Stomach (tissue), 9 donors: ENCODE results near the gene FBXL17. TPM values are rescaled to one million over a fixed set of nuclear protein-coding genes. Genes with fewer than 3 reads are reported as not detected.

Source experiments
- DNase-seq, 2 donors: peaks; one replicate each; pipeline versions ENCODE4 v3.0.0 to v3.0.0-alpha.2; 2013 to 2019
- H3K27ac ChIP-seq, 5 donors: fragments of 200-600 bp in 4 of 5; sonication (generic) in 4 of 5; one replicate each; pipeline ENCODE4 v1.5.1; 2013 to 2019; ENCODE audit warnings: mild to moderate bottlenecking in 1 of 5, moderate library complexity in 1 of 5
- H3K27me3 ChIP-seq, 3 donors: fragments of 200-600 bp; sonication (generic); one replicate each; pipeline ENCODE4 v1.5.1; 2017 to 2019; ENCODE audit warnings: mixed run types in 1 of 3
- H3K36me3 ChIP-seq, 4 donors: fragments of 200-600 bp; sonication (generic); 1 replicate in 3 of 4; 2 replicates in 1 of 4; pipeline ENCODE4 v1.5.1; 2016 to 2019
- H3K4me1 ChIP-seq, 4 donors: fragments of 200-600 bp; sonication (generic); one replicate each; pipeline ENCODE4 v1.5.1; 2016 to 2019
- H3K4me3 ChIP-seq, 4 donors: fragments of 200-600 bp; sonication (generic) in 3 of 4; one replicate each; pipeline ENCODE4 v1.5.1; 2016 to 2019; ENCODE audit warnings: mild to moderate bottlenecking in 1 of 4
- H3K9me3 ChIP-seq, 4 donors: fragments of 200-600 bp; sonication (generic); one replicate each; pipeline ENCODE4 v1.5.1; 2016 to 2019
- CTCF ChIP-seq, 7 experiments: fragments of 450-650 bp in 4 of 7; fragments of 200-600 bp in 3 of 7; sonication (generic) in 3 of 7; IDR thresholded peaks; one replicate each; pipeline ENCODE4 v1.5.1; 2016 to 2019; ENCODE audit warnings: antibody characterized with exemption in 7 of 7, control low read depth in 2 of 7, mild to moderate bottlenecking in 1 of 7
- EP300 ChIP-seq: sonication (generic); formaldehyde crosslinking; IDR thresholded peaks from one replicate; pipeline ENCODE4 v1.6.1; 2017; ENCODE audit warnings: antibody characterized with exemption
- POLR2A ChIP-seq, 4 donors: fragments of 450-650 bp; IDR thresholded peaks; one replicate each; pipeline ENCODE4 v1.6.1; 2016; ENCODE audit warnings: antibody characterized with exemption in 4 of 4, control low read depth in 2 of 4, mild to moderate bottlenecking in 1 of 4, moderate library complexity in 1 of 4
- POLR2AphosphoS5 ChIP-seq, 3 donors: sonication (generic); formaldehyde crosslinking; IDR thresholded peaks; one replicate each; pipeline ENCODE4 v1.6.1; 2016; ENCODE audit warnings: antibody characterized with exemption in 3 of 3
- WGBS, 5 donors: extraction: QIAGEN DNeasy Blood & Tissue Kit in 3 of 5; methylation state at CpG; one replicate each; pipeline versions ENCODE4 v1.1.5 to v1.1.7; 2013 to 2018; 5-methylcytosine and 5-hydroxymethylcytosine counted together
- intact Hi-C: fragments of 100-400 bp; cut with DNase I; formaldehyde crosslinking; loops from one replicate; pipeline ENCODE4 v1.15.1; 2023; ENCODE audit warnings: low total_unique reads
- polyA plus RNA-seq, 3 donors: library from polyadenylated mRNA; stranded (reverse); fragments of 200-250 nt; gene quantifications; one replicate each; pipeline ENCODE4 v1.2.3, GENCODE V29; 2013
- total RNA-seq, 5 donors: library from RNA; depleted of rRNA; stranded (reverse); fragments of >200 nt; gene quantifications; one replicate each; pipeline versions ENCODE4 v1.1.0 to v1.2.3, GENCODE V29; 2014 to 2016
- donor health status: healthy with polysubstance abuse.
- donor health status: Bipolar disorder and iron deficiency.
- donor health status: healthy.

FBXL17 gene
- total and polyA plus RNA-seq, 8 donors: 3.8 to 28.0 (median 14.4) TPM

DNA sequence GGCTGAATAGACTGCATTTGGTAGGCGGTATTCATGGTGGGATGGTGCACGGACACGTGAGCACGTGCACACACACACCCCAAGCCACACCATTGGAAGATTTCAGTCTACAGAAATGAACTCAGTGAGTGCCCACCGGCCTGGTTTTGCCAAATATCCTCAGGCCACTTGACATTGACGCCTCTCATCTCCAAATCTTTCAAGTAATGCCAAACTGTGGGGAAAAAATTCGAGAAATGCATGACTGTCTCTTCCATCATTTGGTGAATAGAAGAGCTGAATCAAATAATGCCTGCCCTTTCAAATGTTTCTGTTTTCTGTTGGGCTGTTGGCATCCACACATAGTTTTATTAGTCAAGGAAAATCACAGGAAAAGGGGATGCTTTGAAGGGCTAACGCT lies 528.9 kb downstream of the FBXL17 start:
- WGBS, 5 donors: 82 to 92% (median 89%) methylated on average over 8 of the region's 8 CpGs
- no peaks in the 10 kb centered on the region for H3K4me1 ChIP-seq
- intact Hi-C loops: no loop called here
- no peak overlapping the region for H3K27ac ChIP-seq
- H3K4me3 ChIP-seq: no peak overlapping the region
- H3K9me3 ChIP-seq: no peaks in the 10 kb centered on the region
- TF ChIP-seq POLR2A (IDR thresholded peaks at IDR 0.05): no peak
- TF ChIP-seq CTCF (IDR thresholded peaks at IDR 0.05): no peak
- H3K36me3 ChIP-seq: no peaks in the 10 kb centered on the region
- no peak for DNase-seq
- H3K27me3 ChIP-seq: no peaks in the 10 kb centered on the region

DNA sequence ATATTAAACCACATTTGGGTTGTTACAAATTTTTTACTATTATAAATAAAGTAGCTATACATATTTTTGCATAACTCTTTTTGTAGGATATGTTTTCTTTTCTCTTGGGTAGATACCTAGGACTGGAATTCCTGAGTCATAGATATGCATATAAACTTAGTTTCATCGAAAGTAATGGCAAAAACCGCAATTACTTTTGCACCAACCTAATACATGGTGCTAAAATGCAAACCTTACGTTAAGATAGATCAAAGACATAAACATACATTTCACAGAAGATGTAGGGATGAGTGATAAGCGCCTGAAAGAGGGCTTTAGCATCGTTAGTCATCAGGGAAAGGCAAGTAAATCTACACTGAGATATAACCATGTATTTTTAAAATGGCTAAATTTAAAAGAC lies 532.8 kb downstream of the FBXL17 start:
- no peak overlapping the region for H3K27ac ChIP-seq
- H3K27me3 ChIP-seq: no peaks in the 10 kb centered on the region
- H3K9me3 ChIP-seq: no peaks in the 10 kb centered on the region
- WGBS, 5 donors: 88 to 94% (median 90%) methylated on average over 5 of the region's 5 CpGs
- TF ChIP-seq CTCF (IDR thresholded peaks at IDR 0.05): no peak
- no peak for TF ChIP-seq EP300
- DNase-seq: no peak
- intact Hi-C loops: no loop called here
- H3K4me3 ChIP-seq: no peak overlapping the region
- no peaks in the 10 kb centered on the region for H3K36me3 ChIP-seq
- H3K4me1 ChIP-seq: no peaks in the 10 kb centered on the region

DNA sequence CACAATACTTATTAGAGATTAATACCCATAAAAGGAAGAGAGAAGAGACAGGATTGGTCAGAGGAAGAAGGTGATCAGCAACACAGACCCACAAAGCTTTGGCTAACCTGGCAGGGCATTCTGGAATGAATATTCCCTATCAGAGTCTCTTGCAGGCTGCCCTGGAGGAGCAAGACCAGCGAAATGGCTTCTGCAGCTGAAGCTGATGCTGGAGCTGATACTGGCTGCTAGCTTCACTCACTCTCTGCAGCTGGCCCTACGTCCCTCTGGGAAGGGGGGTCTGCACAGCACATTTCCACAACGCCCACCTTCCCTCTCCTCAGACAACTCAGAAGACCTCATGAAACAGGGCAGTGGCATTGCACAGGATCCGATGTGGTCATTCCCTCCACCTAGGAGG lies 541.3 kb downstream of the FBXL17 start:
- Histone ChIP-seq H3K4me3 (no peak overlapping the region), H3K27me3 (no peaks in the 10 kb centered on the region), H3K4me1 (no peaks in the 10 kb centered on the region), H3K36me3 (no peaks in the 10 kb centered on the region), H3K9me3 (no peaks in the 10 kb centered on the region), H3K27ac (no peak overlapping the region)
- intact Hi-C loops: no loop called here
- DNase-seq: no peak
- 63 to 79% (median 67%) methylated on average over 4 of the region's 4 CpGs for WGBS, 5 donors
- TF ChIP-seq EP300: no peak
- TF ChIP-seq POLR2AphosphoS5 (IDR thresholded peaks at IDR 0.05): no peak
- no peak for TF ChIP-seq POLR2A (IDR thresholded peaks at IDR 0.05)
- no peak for TF ChIP-seq CTCF (IDR thresholded peaks at IDR 0.05)

GRCh38 chr5:107840161-107840560 lies 541.7 kb downstream of the FBXL17 start:
- no peak overlapping the region for H3K4me3 ChIP-seq
- intact Hi-C loops: no loop called here
- no peak overlapping the region for H3K27ac ChIP-seq
- no peaks in the 10 kb centered on the region for H3K9me3 ChIP-seq
- no peak for TF ChIP-seq EP300
- H3K4me1 ChIP-seq: no peaks in the 10 kb centered on the region
- WGBS, 5 donors: 77 to 92% (median 90%) methylated on average over 3 of the region's 3 CpGs
- DNase-seq: no peak
- no peaks in the 10 kb centered on the region for H3K27me3 ChIP-seq
- H3K36me3 ChIP-seq: no peaks in the 10 kb centered on the region

GRCh38 chr5:107835096-107835495 lies 546.8 kb downstream of the FBXL17 start:
- 90 to 93% (median 92%) methylated on average over 8 of the region's 8 CpGs for WGBS, 5 donors
- Histone ChIP-seq H3K27me3 (no peaks in the 10 kb centered on the region), H3K9me3 (no peaks in the 10 kb centered on the region), H3K36me3 (no peaks in the 10 kb centered on the region), H3K27ac (no peak overlapping the region), H3K4me1 (no peaks in the 10 kb centered on the region), H3K4me3 (no peak overlapping the region)
- TF ChIP-seq POLR2AphosphoS5 (IDR thresholded peaks at IDR 0.05): no peak
- DNase-seq: no peak
- intact Hi-C loops: no loop called here

DNA sequence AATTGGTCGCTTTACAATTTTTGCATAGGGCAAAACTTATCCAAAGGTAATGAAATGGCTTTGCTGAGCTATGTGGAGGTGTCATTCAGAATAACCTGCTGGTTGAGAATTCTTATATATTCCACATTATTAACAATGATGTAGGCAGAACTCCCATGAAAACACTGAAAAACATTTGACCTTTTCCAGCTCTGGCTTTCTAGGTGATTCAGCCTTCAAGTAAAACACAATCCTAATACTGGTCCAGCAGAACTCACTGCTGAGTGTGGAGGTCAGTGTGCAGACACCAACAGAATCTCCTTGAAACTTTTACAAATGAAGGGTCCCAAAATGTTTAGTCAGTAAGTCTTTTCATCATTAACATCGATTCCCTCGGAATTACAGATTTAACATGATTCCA lies 549.2 kb downstream of the FBXL17 start:
- 89 to 96% (median 93%) methylated on average over 3 of the region's 3 CpGs for WGBS, 5 donors
- Histone ChIP-seq H3K27ac (no peak overlapping the region), H3K9me3 (no peaks in the 10 kb centered on the region), H3K27me3 (no peaks in the 10 kb centered on the region), H3K36me3 (no peaks in the 10 kb centered on the region), H3K4me1 (no peaks in the 10 kb centered on the region), H3K4me3 (no peak overlapping the region)
- DNase-seq: no peak
- TF ChIP-seq CTCF (IDR thresholded peaks at IDR 0.05) (no peak), EP300 (no peak), POLR2A (IDR thresholded peaks at IDR 0.05) (no peak), POLR2AphosphoS5 (IDR thresholded peaks at IDR 0.05) (no peak)
- intact Hi-C loops: no loop called here
